ENCODE results near the gene GALNT12.

GALNT12 gene

GRCh38 chr9:98880311-98881015 is 73.0 kb downstream of the GALNT12 start:
- no peak for DNase-seq (ENCODE audit: low spot score)

GRCh38 chr9:98881356-98881755 is 73.9 kb downstream of the GALNT12 start:
- DNase-seq (ENCODE audit: low spot score): no peak

GRCh38 chr9:98881836-98882568 is 74.5 kb downstream of the GALNT12 start:
- no peak for DNase-seq (ENCODE audit: low spot score)

- DNase-seq (ENCODE audit: low spot score): no peak
Observed at GRCh38 chr9:98882569-98882923, 75.1 kb downstream of the GALNT12 start.

GRCh38 chr9:98883276-98883675 is 75.8 kb downstream of the GALNT12 start:
- no peak for DNase-seq (ENCODE audit: low spot score)

- DNase-seq (ENCODE audit: low spot score): no peak
Observed at GRCh38 chr9:98884849-98885248, 77.4 kb downstream of the GALNT12 start.

GRCh38 chr9:98885575-98886295 is 78.3 kb downstream of the GALNT12 start:
- no peak for DNase-seq (ENCODE audit: low spot score)

- no peak for DNase-seq (ENCODE audit: low spot score)
Observed at GRCh38 chr9:98886691-98887229, 79.3 kb downstream of the GALNT12 start.

- DNase-seq (ENCODE audit: low spot score): no peak
Observed at GRCh38 chr9:98887918-98888510, 80.5 kb downstream of the GALNT12 start.

- DNase-seq (ENCODE audit: low spot score): no peak
Observed at GRCh38 chr9:98888801-98889421, 81.4 kb downstream of the GALNT12 start.

GRCh38 chr9:98890256-98890655 is 82.8 kb downstream of the GALNT12 start:
- no peak for DNase-seq (ENCODE audit: low spot score)

- no peak for DNase-seq (ENCODE audit: low spot score)
Observed at GRCh38 chr9:98892288-98892687, 84.8 kb downstream of the GALNT12 start.

- no peak for DNase-seq (ENCODE audit: low spot score)
Observed at GRCh38 chr9:98892690-98893089, 85.2 kb downstream of the GALNT12 start.

- DNase-seq (ENCODE audit: low spot score): no peak
Observed at GRCh38 chr9:98894171-98894570, 86.7 kb downstream of the GALNT12 start.

GRCh38 chr9:98894761-98895160 is 87.3 kb downstream of the GALNT12 start:
- no peak for DNase-seq (ENCODE audit: low spot score)

GRCh38 chr9:98896632-98897031 is 89.2 kb downstream of the GALNT12 start:
- no peak for DNase-seq (ENCODE audit: low spot score)

GRCh38 chr9:98897745-98898144 is 90.3 kb downstream of the GALNT12 start:
- no peak for DNase-seq (ENCODE audit: low spot score)

GRCh38 chr9:98899408-98900056 is 92.1 kb downstream of the GALNT12 start:
- no peak for DNase-seq (ENCODE audit: low spot score)

Measured in SK-N-DZ (cell line).